ENCODE measurements around the gene CYP4F2.
"Not testable (repeated sequence)": the region's sequence is repeated elsewhere in the genome, so short reads cannot be mapped to it uniquely, and the experiment has no call there.

DNA sequence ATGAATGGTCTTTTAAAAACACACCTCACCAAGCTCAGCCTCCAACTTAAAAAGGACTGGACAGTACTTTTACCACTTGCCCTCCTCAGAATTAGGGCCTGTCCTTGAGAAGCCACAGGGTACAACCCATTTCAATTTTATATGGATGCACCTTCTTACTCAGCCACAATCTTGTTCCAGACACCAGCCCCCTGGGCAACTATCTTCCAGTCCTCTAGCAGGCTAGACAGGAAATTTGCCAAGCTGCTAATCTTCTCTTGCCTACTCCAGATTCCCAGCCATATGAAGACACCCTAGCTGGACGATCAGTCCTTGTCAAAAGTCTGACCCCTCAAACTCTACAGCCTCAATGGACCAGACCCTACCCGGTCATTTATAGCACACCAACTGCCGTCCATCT is 63.6 kb downstream of the CYP4F2 start:
- TF ChIP-seq, protein P1, sequence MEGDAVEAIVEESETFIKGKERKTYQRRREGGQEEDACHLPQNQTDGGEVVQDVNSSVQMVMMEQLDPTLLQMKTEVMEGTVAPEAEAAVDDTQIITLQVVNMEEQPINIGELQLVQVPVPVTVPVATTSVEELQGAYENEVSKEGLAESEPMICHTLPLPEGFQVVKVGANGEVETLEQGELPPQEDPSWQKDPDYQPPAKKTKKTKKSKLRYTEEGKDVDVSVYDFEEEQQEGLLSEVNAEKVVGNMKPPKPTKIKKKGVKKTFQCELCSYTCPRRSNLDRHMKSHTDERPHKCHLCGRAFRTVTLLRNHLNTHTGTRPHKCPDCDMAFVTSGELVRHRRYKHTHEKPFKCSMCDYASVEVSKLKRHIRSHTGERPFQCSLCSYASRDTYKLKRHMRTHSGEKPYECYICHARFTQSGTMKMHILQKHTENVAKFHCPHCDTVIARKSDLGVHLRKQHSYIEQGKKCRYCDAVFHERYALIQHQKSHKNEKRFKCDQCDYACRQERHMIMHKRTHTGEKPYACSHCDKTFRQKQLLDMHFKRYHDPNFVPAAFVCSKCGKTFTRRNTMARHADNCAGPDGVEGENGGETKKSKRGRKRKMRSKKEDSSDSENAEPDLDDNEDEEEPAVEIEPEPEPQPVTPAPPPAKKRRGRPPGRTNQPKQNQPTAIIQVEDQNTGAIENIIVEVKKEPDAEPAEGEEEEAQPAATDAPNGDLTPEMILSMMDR (IDR thresholded peaks at IDR 0.05): not testable (repeated sequence)
- TF ChIP-seq POLR2A (IDR thresholded peaks at IDR 0.05): not testable (repeated sequence)

Measured in Peyer's patch (tissue), 4 donors.